Duodenal mucosa (tissue), 2 donors: Measurements from ENCODE around the gene H2BK1.

Experiments used
- H3K27ac ChIP-seq: one replicate; pipeline ENCODE4 v1.7.0; 2013; ENCODE audit warnings: low read depth, low read length
- H3K27me3 ChIP-seq, 2 donors: one replicate each; pipeline ENCODE4 v1.7.0; 2013; ENCODE audit warnings: low read length in 2 of 2, control low read depth in 1 of 2; ENCODE audit not compliant: insufficient read depth in 2 of 2, control insufficient read depth in 1 of 2
- H3K36me3 ChIP-seq, 2 donors: one replicate each; pipeline ENCODE4 v1.7.0; 2013; ENCODE audit warnings: low read length in 2 of 2, control low read depth in 1 of 2; ENCODE audit not compliant: insufficient read depth in 2 of 2, control insufficient read depth in 1 of 2
- H3K4me1 ChIP-seq, 2 donors: one replicate each; pipeline ENCODE4 v1.7.0; 2013; ENCODE audit warnings: low read length in 2 of 2, control low read depth in 1 of 2; ENCODE audit not compliant: insufficient read depth in 2 of 2, control insufficient read depth in 1 of 2
- H3K4me3 ChIP-seq, 2 donors: one replicate each; pipeline ENCODE4 v1.7.0; 2013; ENCODE audit warnings: low read length in 2 of 2, low read depth in 1 of 2
- H3K9ac ChIP-seq, 2 donors: one replicate each; pipeline ENCODE4 v1.7.0; 2013; ENCODE audit warnings: low read length in 2 of 2, low read depth in 1 of 2
- H3K9me3 ChIP-seq, 2 donors: one replicate each; pipeline ENCODE4 v1.7.0; 2013; ENCODE audit warnings: low read length in 2 of 2, control low read depth in 1 of 2; ENCODE audit not compliant: control insufficient read depth in 1 of 2

Gene H2BK1

GRCh38 chr7:151232091-151232916 is 22.0 kb upstream of the H2BK1 start, which contains the start of gene CHPF2:
Gene CHPF2 (plus strand): TSS chr7:151232483. CDS start chr7:151234012, 1,529 bp downstream.
- Histone ChIP-seq H3K4me1 (peaks cover 28 to 31% of the 10 kb centered on the region in 2 donors), H3K36me3 (peaks cover 10 to 25% of the 10 kb centered on the region in 2 donors), H3K27me3 (no peaks in the 10 kb centered on the region), H3K27ac (peak within 1 kb of the TSS; percentile 65), H3K4me3 (peak within 1 kb of the TSS; percentile 95 to 99), H3K9ac (peak within 1 kb of the TSS; percentile 81 to 91), H3K9me3 (no peaks in the 10 kb centered on the region)

- no peaks in the 10 kb centered on the region for H3K27me3 ChIP-seq
- no peaks in the 10 kb centered on the region for H3K9me3 ChIP-seq
- no peak overlapping the region for H3K4me3 ChIP-seq
- peaks cover 7 to 13% of the 10 kb centered on the region in 2 donors for H3K36me3 ChIP-seq
- H3K4me1 ChIP-seq, result peaks cover 34 to 36% of the 10 kb centered on the region in 2 donors
- no peak overlapping the region for H3K27ac ChIP-seq
- H3K9ac ChIP-seq, result no peak overlapping the region
Measured at GRCh38 chr7:151231080-151231479, 20.8 kb upstream of the H2BK1 start.

- Histone ChIP-seq H3K9me3 (no peaks in the 10 kb centered on the region), H3K27me3 (no peaks in the 10 kb centered on the region), H3K9ac (no peak overlapping the region), H3K27ac (no peak overlapping the region), H3K4me3 (no peak overlapping the region), H3K4me1 (peaks cover 41 to 43% of the 10 kb centered on the region in 2 donors), H3K36me3 (peaks cover 4 to 10% of the 10 kb centered on the region in 2 donors)
Measured at GRCh38 chr7:151229249-151229648, 19.0 kb upstream of the H2BK1 start.

GRCh38 chr7:151228024-151228866 is 18.0 kb upstream of the H2BK1 start:
- Histone ChIP-seq H3K9me3 (no peaks in the 10 kb centered on the region), H3K36me3 (peaks cover 13 to 20% of the 10 kb centered on the region in 2 donors), H3K27ac (no peak overlapping the region), H3K27me3 (no peaks in the 10 kb centered on the region), H3K4me1 (peaks cover 34% of the 10 kb centered on the region in 2 donors), H3K4me3 (peak overlapping the region; percentile 95 to 96), H3K9ac (peak overlapping the region; percentile 61 to 66)

- no peaks in the 10 kb centered on the region for H3K27me3 ChIP-seq
- peak within 1 kb of the TSS; percentile 61 for H3K27ac ChIP-seq
- peak within 1 kb of the TSS; percentile 61 to 76 for H3K9ac ChIP-seq
- H3K4me3 ChIP-seq, result peak within 1 kb of the TSS; percentile 95 to 96
- peaks cover 31 to 32% of the 10 kb centered on the region in 2 donors for H3K4me1 ChIP-seq
- H3K9me3 ChIP-seq, result no peaks in the 10 kb centered on the region
- H3K36me3 ChIP-seq, result peaks cover 23 to 31% of the 10 kb centered on the region in 2 donors
Measured at GRCh38 chr7:151226875-151227782, 16.8 kb upstream of the H2BK1 start, which contains the start of gene ABCF2. Gene ABCF2 (minus strand): TSS chr7:151227205. CDS start chr7:151226458, 747 bp downstream.

GRCh38 chr7:151226560-151226874 is 16.2 kb upstream of the H2BK1 start:
- Histone ChIP-seq H3K27me3 (no peaks in the 10 kb centered on the region), H3K9ac (peak overlapping the region; percentile 61 to 76)

GRCh38 chr7:151225948-151226510 is 15.7 kb upstream of the H2BK1 start:
- H3K4me1 ChIP-seq, result peaks cover 24% of the 10 kb centered on the region in 2 donors
- no peaks in the 10 kb centered on the region for H3K27me3 ChIP-seq
- H3K27ac ChIP-seq, result no peak overlapping the region
- peaks cover 29 to 38% of the 10 kb centered on the region in 2 donors for H3K36me3 ChIP-seq
- no peaks in the 10 kb centered on the region for H3K9me3 ChIP-seq
- peak overlapping the region; percentile 95 to 96 for H3K4me3 ChIP-seq
- H3K9ac ChIP-seq, result peak overlapping the region; percentile 61 to 76

More at GRCh38 chr7:151226560-151226874, 16.2 kb upstream of the H2BK1 start:
- H3K4me3 ChIP-seq, result peak overlapping the region; percentile 95 to 96
- no peaks in the 10 kb centered on the region for H3K9me3 ChIP-seq
- H3K4me1 ChIP-seq, result peaks cover 25 to 27% of the 10 kb centered on the region in 2 donors
- peaks cover 27 to 35% of the 10 kb centered on the region in 2 donors for H3K36me3 ChIP-seq
- H3K27ac ChIP-seq, result no peak overlapping the region

GRCh38 chr7:151223728-151224127 is 13.4 kb upstream of the H2BK1 start:
- Histone ChIP-seq H3K4me1 (peaks cover 24% of the 10 kb centered on the region in 2 donors), H3K9me3 (no peaks in the 10 kb centered on the region), H3K27ac (no peak overlapping the region), H3K4me3 (no peak overlapping the region), H3K9ac (no peak overlapping the region), H3K27me3 (no peaks in the 10 kb centered on the region), H3K36me3 (peaks cover 36 to 52% of the 10 kb centered on the region in 2 donors)

- Histone ChIP-seq H3K27me3 (no peaks in the 10 kb centered on the region), H3K27ac (no peak overlapping the region), H3K9me3 (no peaks in the 10 kb centered on the region), H3K9ac (no peak overlapping the region), H3K36me3 (peaks cover 48 to 79% of the 10 kb centered on the region in 2 donors), H3K4me1 (no peaks in the 10 kb centered on the region), H3K4me3 (no peak overlapping the region)
Measured at GRCh38 chr7:151218170-151218569, 7.9 kb upstream of the H2BK1 start.
